ENCODE measurements around the gene FUT1.
A peak's percentile ranks its signal among the peaks of the same experiment; 100 is the strongest.
"Not testable (repeated sequence)": the region's sequence is repeated elsewhere in the genome, so short reads cannot be mapped to it uniquely, and the experiment has no call there.

Gene FUT1

GRCh38 chr19:48718106-48718505 is 34.3 kb downstream of the FUT1 start:
- DNase-seq (ENCODE audit: low read depth): not testable (repeated sequence)

DNA sequence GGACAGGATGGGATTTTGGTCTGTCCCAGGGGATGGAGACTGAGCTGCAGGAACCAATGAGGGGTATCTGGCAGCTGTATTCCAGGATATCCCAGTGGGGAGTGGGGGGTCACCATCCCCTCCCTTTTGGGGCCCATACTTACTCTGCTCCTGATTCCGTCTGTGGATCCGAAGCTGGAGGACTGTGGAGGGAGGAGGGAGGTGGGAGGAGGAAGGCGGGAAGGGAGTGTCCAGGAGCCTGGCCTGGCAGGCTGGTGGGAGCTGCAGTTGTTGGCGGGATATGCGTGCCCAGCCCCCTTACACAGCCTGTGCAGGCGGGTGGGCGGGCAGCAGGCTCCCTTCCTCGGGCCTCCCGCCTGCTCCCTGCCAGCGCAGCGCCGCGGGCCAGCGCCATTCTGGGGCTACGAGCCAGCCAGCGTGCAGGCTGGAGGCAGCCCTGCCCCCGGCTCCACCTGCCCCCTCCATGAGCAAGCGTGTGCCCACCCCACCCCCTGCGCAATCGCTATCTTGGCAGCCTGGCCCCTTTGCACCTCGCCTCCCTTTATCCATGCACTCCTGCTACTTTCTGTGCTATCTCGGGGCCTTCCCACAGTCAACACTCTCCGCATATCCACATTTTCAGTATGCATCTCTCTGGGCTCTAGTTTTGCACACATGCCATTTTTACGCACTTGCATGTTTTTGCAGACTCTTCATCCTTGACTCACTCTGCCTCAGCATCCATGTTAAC is 35.7 kb downstream of the FUT1 start:
- no peak for DNase-seq (ENCODE audit: low read depth)

- no peak for DNase-seq (ENCODE audit: low read depth)
Measured at GRCh38 chr19:48715681-48716171, 36.7 kb downstream of the FUT1 start.

DNA sequence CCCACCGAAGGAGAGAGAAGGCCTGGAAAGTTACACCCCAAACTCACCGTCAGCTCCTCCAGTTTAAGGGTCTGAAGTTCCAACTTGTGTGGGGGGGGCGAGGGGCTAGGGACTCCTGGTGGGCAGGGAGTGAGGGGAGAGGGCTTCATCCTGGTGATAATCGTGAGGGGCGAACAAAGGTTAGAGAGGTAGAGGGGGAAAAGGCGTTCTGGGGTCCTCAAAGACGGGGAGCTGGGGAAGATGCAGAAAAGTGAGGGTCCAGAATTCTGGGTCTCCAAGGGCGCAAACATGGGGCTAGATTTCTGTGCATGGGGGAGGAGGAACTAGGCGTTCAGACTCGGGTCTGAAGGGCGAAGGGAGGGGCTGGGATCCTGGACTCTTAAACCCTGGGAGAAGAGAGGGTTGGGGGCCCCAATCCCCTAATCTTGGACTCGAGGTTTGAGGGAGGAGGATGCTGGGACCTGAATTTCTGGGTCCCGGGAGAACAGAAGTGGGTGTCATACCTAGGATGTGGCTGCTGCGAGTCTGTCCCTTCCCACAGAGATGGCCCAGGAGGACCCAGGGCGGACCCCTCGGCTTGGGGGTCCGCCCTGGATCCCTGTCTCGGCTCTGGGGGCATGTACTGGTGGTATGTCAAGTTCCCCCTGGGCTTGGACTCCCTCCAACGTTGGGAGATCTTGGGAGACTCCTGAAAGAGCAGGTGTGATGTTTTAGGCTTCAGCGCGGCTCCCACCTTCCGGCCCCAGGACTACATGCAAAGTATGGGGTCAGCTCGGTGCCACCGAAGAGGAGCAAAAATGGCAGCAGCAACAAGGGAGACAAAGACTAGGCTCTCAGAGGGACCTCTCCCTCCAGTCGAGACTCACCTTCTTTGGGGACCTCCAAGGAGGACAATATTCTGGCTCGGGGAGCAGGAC is 37.4 kb downstream of the FUT1 start:
- DNase-seq (ENCODE audit: low read depth): no peak

GRCh38 chr19:48713864-48714755 is 38.3 kb downstream of the FUT1 start:
- peak; percentile 96 for DNase-seq (ENCODE audit: low read depth)

DNA sequence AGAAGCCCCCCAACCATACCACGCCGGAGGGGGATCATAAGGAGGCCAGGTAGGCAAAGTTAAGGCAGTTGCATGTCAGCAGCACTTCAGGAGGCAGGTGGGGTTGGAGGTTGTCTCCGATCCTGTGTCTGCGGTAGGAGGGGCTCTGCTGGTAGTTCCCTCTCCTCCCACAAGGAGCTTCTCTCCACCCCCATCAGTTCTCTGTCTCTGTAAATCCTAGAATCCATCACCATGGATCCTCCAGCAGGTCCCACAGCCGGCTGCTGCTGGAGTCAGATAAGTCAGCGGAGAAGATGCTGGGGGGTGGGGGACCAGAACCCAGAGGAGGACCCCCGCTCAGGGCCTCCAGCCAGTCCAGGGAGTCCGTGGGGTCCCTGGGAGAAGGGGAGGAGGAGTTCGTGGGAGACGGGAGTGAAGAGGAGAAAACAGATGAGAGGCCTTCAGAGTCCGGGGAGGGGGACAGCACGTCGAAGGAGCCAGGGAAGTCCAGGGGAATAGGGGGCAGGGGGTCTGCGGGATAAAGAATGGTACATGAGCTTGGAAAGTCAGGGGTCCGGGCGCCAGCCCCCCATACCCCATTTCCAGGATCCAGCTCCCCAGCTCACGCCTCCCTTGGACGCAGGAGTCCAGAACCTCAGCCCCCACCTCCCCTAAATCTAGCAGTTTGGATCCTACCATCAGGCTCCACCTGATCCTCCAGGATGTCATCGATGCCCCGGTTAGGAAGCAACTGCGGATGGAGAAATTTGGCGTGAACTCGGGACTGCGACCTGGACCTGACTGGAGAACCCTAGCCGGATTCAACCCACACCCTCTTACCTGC is 39.2 kb downstream of the FUT1 start:
- no peak for DNase-seq (ENCODE audit: low read depth)

- DNase-seq (ENCODE audit: low read depth): no peak
Measured at GRCh38 chr19:48711106-48711662, 41.3 kb downstream of the FUT1 start.

- no peak for DNase-seq (ENCODE audit: low read depth)
Measured at GRCh38 chr19:48708471-48708870, 44.0 kb downstream of the FUT1 start.

- no peak for DNase-seq (ENCODE audit: low read depth)
Measured at GRCh38 chr19:48705431-48705830, 47.0 kb downstream of the FUT1 start.

DNA sequence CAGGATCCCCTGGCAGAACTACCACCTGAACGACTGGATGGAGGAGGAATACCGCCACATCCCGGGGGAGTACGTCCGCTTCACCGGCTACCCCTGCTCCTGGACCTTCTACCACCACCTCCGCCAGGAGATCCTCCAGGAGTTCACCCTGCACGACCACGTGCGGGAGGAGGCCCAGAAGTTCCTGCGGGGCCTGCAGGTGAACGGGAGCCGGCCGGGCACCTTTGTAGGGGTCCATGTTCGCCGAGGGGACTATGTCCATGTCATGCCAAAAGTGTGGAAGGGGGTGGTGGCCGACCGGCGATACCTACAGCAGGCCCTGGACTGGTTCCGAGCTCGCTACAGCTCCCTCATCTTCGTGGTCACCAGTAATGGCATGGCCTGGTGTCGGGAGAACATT is 49.1 kb downstream of the FUT1 start:
- no peak for DNase-seq (ENCODE audit: low read depth)

- no peak for DNase-seq (ENCODE audit: low read depth)
Measured at GRCh38 chr19:48702701-48703100, 49.7 kb downstream of the FUT1 start.

DNA sequence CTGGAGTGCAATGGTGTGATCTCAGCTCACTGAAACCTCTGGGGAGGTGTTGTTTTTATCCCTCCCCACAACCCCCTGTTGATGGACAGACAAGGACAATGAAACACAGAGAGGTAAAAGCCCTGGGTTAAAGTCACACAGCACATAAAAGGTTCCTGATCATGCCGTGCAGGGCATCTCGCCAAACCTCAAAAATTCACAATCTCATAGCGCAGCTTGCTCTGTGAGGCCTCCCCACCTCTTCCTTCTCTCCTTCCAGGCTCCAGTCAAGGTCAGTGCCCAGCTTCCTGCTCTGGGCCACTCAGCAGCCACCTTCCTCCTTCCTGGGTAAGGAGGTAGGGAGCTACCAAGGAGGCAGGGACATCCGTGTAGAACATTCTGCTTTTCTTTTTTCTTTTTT is 54.4 kb downstream of the FUT1 start:
- no peak for DNase-seq (ENCODE audit: low read depth)

Data from stimulated activated CD8-positive, alpha-beta memory T cell treated with anti-CD3 and anti-CD28 coated beads, Interleukin-4, amount 100 ng/mL, for 24 hours (primary cell).